ENCODE data around the gene SH3PXD2B.
"Not testable (repeated sequence)": the region's sequence is repeated elsewhere in the genome, so short reads cannot be mapped to it uniquely, and the experiment has no call there.

The SH3PXD2B gene

GRCh38 chr5:172362755-172363154, 91.6 kb downstream of the SH3PXD2B start:
- DNase-seq = no peak

GRCh38 chr5:172361566-172362238, 92.6 kb downstream of the SH3PXD2B start:
- peak; percentile 30 for DNase-seq

GRCh38 chr5:172358345-172358744, 96.0 kb downstream of the SH3PXD2B start:
- DNase-seq = no peak

- DNase-seq = no peak
Observed at GRCh38 chr5:172356527-172356926, 97.8 kb downstream of the SH3PXD2B start.

GRCh38 chr5:172356047-172356446, 98.3 kb downstream of the SH3PXD2B start:
- DNase-seq = no peak

- DNase-seq = no peak
Observed at GRCh38 chr5:172353846-172354245, 100.5 kb downstream of the SH3PXD2B start.

GRCh38 chr5:172353271-172353812, 101.0 kb downstream of the SH3PXD2B start:
- DNase-seq = no peak

- DNase-seq = not testable (repeated sequence)
Observed at GRCh38 chr5:172352526-172352925, 101.8 kb downstream of the SH3PXD2B start.

- no peak for DNase-seq
Observed at GRCh38 chr5:172351240-172351778, 103.0 kb downstream of the SH3PXD2B start.

- no peak for DNase-seq
Observed at GRCh38 chr5:172350212-172351181, 103.8 kb downstream of the SH3PXD2B start.

- DNase-seq = not testable (repeated sequence)
Observed at GRCh38 chr5:172348733-172349132, 105.6 kb downstream of the SH3PXD2B start.

GRCh38 chr5:172348084-172348483, 106.2 kb downstream of the SH3PXD2B start:
- DNase-seq = no peak

GRCh38 chr5:172347496-172348052, 106.8 kb downstream of the SH3PXD2B start:
- no peak for DNase-seq

GRCh38 chr5:172345881-172346280, 108.4 kb downstream of the SH3PXD2B start:
- DNase-seq = no peak

- DNase-seq = no peak
Observed at GRCh38 chr5:172344855-172345409, 109.4 kb downstream of the SH3PXD2B start.

- DNase-seq = no peak
Observed at GRCh38 chr5:172343741-172344140, 110.6 kb downstream of the SH3PXD2B start.

GRCh38 chr5:172342918-172343317, 111.4 kb downstream of the SH3PXD2B start:
- no peak for DNase-seq

GRCh38 chr5:172339264-172340180, 114.8 kb downstream of the SH3PXD2B start:
- no peak for DNase-seq

GRCh38 chr5:172336676-172337285, 117.5 kb downstream of the SH3PXD2B start:
- DNase-seq = no peak

GRCh38 chr5:172336264-172336663, 118.1 kb downstream of the SH3PXD2B start:
- no peak for DNase-seq

- DNase-seq = no peak
Observed at GRCh38 chr5:172335721-172336120, 118.6 kb downstream of the SH3PXD2B start.
